Caki2 (cell line): ENCODE results near the gene RFC1. TPM values are rescaled to one million over a fixed set of nuclear protein-coding genes. Genes with fewer than 3 reads are reported as not detected.
"Not testable (repeated sequence)": the region's sequence is repeated elsewhere in the genome, so short reads cannot be mapped to it uniquely, and the experiment has no call there.

Experiments
- DNase-seq: peaks from one replicate; pipeline ENCODE4 v3.0.0-alpha.2; 2015; ENCODE audit warnings: low read depth
- in situ Hi-C: cut with HindIII; loops from 2 replicates; pipeline ENCODE4 v1.10.0; 2016; ENCODE audit warnings: low sequenced_read_pairs, low pct_unique_long_range_greater_than_20kb, mixed read lengths
- total RNA-seq: library from RNA; depleted of rRNA; stranded (reverse); fragments of >200 nt; shearing (Covaris generic); gene quantifications from 2 replicates; pipeline ENCODE4 v1.2.3, GENCODE V29; 2014; ENCODE audit warnings: low replicate concordance

RFC1 gene
- total RNA-seq, 1 experiment from 2014 or later, result 27.2 TPM

GRCh38 chr4:39363773-39364393 lies 2.3 kb downstream of the RFC1 start:
- in situ Hi-C loops, result no loop called here
- DNase-seq, result no peak

DNA sequence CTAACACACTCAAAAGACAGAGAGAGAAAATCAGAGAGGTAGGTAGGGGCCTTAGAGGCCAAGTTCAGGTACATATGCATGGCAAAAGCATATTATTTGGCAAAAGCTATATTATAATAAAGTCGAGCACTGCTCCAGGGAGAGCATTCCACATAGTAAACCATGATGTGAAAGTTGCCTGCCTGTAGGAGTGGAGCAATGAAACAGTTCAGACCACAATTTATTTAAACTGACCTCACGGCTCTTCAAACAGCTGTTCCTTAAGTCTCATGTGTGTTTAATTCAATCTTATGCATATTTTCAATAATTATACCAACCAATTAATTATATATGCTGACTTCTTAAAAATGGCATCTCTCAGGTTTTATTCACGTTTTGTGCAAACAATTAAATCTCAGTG lies 3.3 kb downstream of the RFC1 start:
- in situ Hi-C loops, result no loop called here
- DNase-seq, result no peak

DNA sequence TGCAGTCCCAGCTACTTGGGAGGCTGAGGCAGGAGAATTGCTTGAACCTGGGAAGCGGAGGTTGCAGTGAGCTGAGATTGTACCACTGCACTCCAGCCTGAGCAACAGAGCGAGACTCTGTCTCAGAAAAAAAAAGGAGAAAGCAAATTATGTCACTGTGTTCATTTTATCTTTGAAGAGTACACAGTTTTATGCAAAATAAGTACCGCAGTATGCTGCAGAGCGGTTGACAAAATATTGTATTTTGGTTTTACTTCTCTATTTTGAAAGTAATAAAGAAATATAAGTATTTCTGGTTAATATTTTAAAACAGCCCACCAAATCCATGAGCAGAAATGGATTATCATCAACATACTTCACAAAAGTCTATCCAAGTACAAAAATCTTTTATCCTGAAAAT lies 5.6 kb downstream of the RFC1 start:
- in situ Hi-C loops, DNase-seq: not testable (repeated sequence)

GRCh38 chr4:39357002-39357401 lies 9.2 kb downstream of the RFC1 start:
- in situ Hi-C loops, result no loop called here

GRCh38 chr4:39354254-39354552 lies 12.0 kb downstream of the RFC1 start:
- in situ Hi-C loops, result no loop called here
- no peak for DNase-seq

More at GRCh38 chr4:39357002-39357401, 9.2 kb downstream of the RFC1 start:
- no peak for DNase-seq

- in situ Hi-C loops, result no loop called here
- no peak for DNase-seq
Observed at GRCh38 chr4:39353478-39354253, 12.5 kb downstream of the RFC1 start.

- DNase-seq, in situ Hi-C loops: not testable (repeated sequence)
Observed at GRCh38 chr4:39353149-39353477, 13.0 kb downstream of the RFC1 start.

DNA sequence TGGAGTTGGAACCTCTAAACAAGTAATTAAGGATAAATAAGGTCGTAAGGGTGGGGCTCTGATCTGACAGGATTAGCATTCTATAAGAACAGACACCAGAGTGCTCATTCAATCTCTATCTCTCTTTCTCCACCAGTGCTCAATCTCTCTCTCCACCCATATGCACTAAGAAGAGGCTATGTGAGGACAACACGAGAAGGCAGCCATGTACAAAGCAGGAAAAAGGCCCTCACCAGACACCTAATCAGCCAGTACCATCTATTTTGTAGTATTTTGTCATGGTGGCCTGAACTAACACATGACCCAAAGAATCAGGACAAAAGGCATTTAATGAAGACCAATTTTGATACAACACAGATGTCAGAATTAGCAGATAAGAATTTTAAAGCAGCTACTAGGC lies 16.8 kb downstream of the RFC1 start:
- in situ Hi-C loops, result no loop called here
- no peak for DNase-seq

DNA sequence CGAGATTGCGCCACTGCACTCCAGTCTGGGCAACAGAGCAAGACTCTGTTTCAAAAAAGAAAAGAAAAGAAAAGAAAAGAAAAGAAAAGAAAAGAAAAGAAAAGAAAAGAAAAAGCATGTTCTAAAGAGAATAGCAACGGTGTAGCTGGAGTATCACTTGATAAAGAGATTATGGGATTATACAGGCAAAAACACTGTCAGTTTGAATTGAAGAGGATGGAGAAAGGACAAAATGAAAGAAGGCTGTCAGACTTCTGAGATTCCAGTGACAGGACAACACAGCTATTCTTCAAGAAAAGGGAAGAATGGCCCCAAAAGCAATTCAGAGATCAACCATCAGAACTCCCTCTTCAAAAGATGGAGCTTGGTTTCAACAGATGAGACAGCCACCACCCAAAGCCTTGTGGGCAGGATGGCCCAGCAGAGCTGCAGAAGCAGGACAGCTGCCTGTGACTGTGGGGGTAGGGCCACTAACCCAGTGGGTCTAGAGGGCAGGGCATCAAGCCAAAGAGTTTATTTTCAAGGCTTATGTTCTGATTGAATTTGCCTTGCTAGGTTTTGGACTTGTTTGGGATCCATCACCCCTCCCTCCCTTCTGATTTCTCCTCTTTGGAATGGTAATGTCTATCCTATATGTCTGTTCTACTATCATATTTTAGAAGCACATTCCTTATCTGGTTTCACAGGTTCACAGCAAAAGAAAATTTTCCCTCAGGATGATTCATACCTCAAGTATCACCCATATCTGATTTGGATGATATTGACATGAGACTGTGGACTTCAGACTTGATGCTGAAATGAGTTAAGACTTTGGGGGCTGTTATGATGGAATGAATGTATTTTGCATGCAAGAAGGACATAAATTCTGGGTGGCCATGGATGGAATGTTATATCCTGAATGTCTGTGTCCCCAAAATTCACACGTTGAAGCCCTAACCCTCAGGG lies 17.5 kb downstream of the RFC1 start:
- in situ Hi-C loops, result no loop called here

DNA sequence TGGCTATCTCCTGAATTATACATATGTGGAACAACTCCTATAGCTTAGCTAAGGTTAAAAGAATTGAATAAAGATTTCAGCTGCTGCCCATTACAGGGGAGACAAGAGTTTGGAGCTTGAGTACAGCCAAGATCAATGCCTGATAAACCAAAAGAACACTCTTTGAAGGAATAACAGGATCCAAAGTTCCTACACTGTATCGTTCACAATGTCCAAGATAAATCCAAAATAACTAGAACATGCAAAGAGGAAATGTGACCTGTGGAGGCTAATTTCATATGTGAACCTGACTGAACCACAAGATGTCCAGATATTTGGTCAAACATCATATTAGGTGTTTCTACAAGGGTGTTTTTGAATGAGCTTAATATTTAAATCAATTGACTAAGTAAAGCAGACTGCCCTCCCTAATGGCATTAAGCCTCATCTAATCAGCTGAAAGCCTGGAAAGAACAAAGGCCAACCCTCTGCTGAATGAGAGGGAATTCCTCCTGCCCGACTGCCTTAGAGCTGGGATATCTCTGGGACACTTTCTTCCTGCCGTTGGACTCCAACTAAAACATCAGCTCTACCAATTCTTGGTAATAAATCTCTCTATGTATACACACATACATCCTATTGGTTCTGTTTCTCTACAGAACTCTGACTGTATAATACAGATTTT lies 19.2 kb downstream of the RFC1 start:
- in situ Hi-C loops, result no loop called here
- DNase-seq, result no peak

More for the DNA sequence above, 17.5 kb downstream of the RFC1 start:
- no peak for DNase-seq

DNA sequence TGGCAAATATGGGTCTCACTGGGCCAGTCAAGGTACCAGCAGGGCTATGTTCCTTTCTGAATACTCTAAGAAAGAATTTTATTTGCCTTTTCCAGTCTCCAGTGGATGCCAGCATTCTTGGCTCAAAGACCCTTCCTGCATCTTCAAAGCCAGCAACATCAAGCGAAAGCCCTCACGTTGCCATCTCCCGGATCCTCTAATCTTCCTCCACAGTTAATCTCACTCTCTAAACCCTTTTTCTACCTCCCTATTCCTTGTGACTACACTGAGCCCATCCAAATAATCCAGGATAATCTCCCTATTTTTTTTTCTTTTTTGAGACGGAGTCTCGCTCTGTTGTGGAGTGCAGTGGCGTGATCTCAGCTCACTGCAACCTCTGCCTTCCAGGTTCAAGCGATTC lies 23.4 kb downstream of the RFC1 start:
- DNase-seq, result no peak
- in situ Hi-C loops, result no loop called here

DNA sequence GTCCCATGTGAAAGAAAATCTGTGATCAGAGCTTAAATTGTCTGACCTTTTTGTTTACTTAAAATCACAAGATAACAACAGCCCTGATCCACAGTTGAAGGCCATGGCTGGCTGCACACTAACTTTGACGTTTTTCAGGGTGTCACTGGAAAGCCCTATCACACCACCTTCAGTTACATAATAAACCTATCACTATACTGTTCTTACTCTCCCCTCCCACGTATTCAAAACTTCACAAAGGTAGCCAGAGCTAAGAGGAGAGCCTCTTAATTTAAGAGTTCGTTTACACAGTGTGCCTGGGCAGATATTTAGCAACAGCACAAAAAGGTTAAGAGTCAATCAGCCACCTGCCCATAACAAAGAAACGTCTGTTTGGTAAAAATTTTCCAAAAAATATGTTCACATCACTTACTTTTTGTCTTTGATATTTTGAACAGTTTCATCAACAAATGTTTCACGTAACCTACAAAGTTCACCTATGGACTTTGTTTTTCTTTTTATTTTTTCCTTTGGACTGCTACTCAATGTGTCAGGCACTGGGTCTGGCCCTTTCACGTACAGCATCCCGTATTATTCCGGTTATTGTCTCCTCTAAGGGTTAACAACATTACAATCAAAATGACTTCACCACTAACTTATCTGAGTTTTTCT lies 25.0 kb downstream of the RFC1 start:
- in situ Hi-C loops, result no loop called here

GRCh38 chr4:39339968-39340367 lies 26.2 kb downstream of the RFC1 start:
- DNase-seq, result no peak
- in situ Hi-C loops, result no loop called here

More for the DNA sequence above, 25.0 kb downstream of the RFC1 start:
- peak; percentile 80 for DNase-seq

DNA sequence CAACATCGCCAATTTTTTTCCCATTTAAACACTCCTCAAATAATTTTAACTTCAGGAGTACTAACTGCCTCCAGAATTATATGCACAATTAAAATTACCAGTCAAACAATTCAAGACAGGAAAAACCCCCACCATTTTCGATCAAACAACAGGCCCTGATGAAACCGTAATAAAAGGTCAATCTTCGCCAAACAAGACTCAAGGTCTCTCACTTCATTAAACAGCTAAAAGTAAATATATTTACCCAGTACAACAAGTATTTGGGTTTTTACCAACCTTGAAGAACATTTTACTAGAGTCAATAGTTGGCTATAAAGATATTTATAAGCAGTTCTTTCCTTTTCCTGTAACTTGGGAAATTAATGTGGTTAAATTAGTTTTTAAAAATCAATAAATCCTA lies 28.3 kb downstream of the RFC1 start:
- in situ Hi-C loops, result no loop called here
- DNase-seq, result no peak

DNA sequence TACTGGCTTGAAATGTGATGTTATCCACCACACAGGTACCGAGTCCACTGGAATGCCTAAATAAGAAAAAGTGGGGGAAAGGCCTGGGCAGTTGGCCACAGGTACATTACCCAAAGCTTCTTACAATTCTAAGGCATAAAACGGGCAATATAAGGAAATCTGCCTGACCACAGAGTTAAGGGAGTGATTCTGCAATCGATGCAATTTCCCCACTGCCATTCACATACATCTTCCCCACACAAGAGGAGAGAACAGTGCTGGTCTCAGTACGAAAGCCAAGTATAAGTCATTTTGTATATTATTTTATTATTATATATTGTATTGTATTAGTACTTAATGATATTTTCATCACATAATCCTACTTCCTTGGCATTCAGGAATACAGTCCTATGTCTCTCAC lies 30.6 kb downstream of the RFC1 start:
- no peak for DNase-seq
- in situ Hi-C loops, result no loop called here

DNA sequence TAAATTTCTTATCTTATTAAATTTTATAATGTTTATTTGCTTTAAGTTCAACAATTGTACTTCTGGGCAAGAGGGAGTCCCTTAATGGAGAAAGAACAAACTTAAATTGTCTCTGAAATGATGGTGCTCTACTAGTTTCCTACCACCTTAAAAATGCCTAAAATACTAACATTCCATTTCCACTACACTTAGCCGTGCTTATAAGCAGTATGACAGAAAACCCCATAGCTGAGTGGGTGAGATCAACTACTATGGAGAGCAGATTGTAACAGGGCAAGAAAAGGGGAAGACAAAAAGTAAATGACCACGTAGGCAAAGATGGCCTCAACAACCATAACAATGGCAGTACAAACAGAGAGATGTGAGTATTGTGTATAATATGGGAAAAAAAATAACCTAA lies 35.0 kb downstream of the RFC1 start:
- no peak for DNase-seq
- in situ Hi-C loops, result no loop called here

DNA sequence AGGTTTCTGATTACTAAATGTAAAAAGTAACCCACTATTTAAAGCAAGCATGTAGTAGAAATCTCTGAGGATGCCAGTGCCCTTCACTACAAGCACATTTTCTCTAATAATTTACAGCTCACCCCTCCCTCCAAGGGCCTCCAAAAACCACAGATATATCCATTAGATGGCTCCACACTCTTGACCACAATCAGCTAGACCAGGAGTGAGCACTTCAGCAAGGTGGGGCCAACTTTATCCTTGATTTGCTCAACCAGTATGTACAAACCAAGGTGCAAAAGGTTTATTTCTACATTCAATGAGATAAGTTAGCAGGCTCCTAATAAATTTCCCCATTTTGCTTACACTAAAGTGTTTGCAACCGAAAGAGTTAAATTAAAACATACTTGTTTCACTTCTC lies 35.8 kb downstream of the RFC1 start:
- DNase-seq, result no peak
- in situ Hi-C loops, result no loop called here

- in situ Hi-C loops, result no loop called here
- DNase-seq, result no peak
Observed at GRCh38 chr4:39326468-39326977, 39.6 kb downstream of the RFC1 start.
